HepG2 (cell line): Measurements from ENCODE around the gene SH3PXD2A. TPM values are rescaled to one million over a fixed set of nuclear protein-coding genes. Genes with fewer than 3 reads are reported as not detected.

Experiments used
- MEF2D ChIP-seq: sonication (generic); formaldehyde crosslinking; IDR thresholded peaks from 2 replicates; pipeline ENCODE4 v1.5.1; 2020; ENCODE audit warnings: mild to moderate bottlenecking, missing genetic modification reagents
- MXI1 ChIP-seq: IDR thresholded peaks from 3 replicates; pipeline ENCODE4 v1.6.1; 2012; ENCODE audit warnings: low read depth, low read length, inconsistent platforms, borderline replicate concordance
- NFE2 ChIP-seq: sonication (generic); formaldehyde crosslinking; IDR thresholded peaks from 2 replicates; pipeline ENCODE4 v1.4.0; 2020; ENCODE audit warnings: missing genetic modification reagents
- PLSCR1 ChIP-seq: sonication (generic); formaldehyde crosslinking; IDR thresholded peaks from 2 replicates; pipeline ENCODE4 v1.5.0; 2020; ENCODE audit warnings: missing genetic modification reagents, mild to moderate bottlenecking, borderline replicate concordance
- SP1 ChIP-seq, 2 experiments: fragments of 450-650 bp in 1 of 2; sonication (generic) in 1 of 2; formaldehyde crosslinking in 1 of 2; IDR thresholded peaks; 2 replicates each; pipeline versions ENCODE4 v1.4.0 to v1.6.1; 2016 to 2020; ENCODE audit warnings: missing genetic modification reagents in 1 of 2
- ZBED4 ChIP-seq: sonication (generic); formaldehyde crosslinking; IDR thresholded peaks from 2 replicates; pipeline ENCODE4 v1.4.0; 2020; ENCODE audit warnings: missing genetic modification reagents, borderline replicate concordance
- ZIK1 ChIP-seq: sonication (generic); formaldehyde crosslinking; IDR thresholded peaks from 2 replicates; pipeline ENCODE4 v1.5.0; 2020; ENCODE audit warnings: mild to moderate bottlenecking, low read depth, missing genetic modification reagents, borderline replicate concordance
- ZNF383 ChIP-seq: sonication (generic); formaldehyde crosslinking; IDR thresholded peaks from 2 replicates; pipeline ENCODE4 v1.4.0; 2020; ENCODE audit warnings: missing genetic modification reagents, mild to moderate bottlenecking, borderline replicate concordance
- ZNF660 ChIP-seq: sonication (generic); formaldehyde crosslinking; IDR thresholded peaks from 2 replicates; pipeline ENCODE4 v1.5.1; 2020; ENCODE audit warnings: mild to moderate bottlenecking, low read depth, missing genetic modification reagents, borderline replicate concordance
- polyA plus RNA-seq, 8 experiments: library from polyadenylated mRNA; depleted of rRNA in 3 of 8; stranded (reverse) in 7 of 8; unstranded in 1 of 8; fragments of >200 nt; fragmentation: Illumina TruSeq in 4 of 8; extraction: Trizol in 4 of 8; gene quantifications; 2 replicates each; pipeline versions ENCODE4 v1.2.1 to v1.2.3, GENCODE V29; 2011 to 2016; ENCODE audit warnings: low read depth in 4 of 8, missing spikeins in 1 of 8, mixed read lengths in 1 of 8; ENCODE audit not compliant: insufficient read depth in 1 of 8
- total RNA-seq, 5 experiments: library from RNA; depleted of rRNA; stranded (reverse); fragments of >200 nt; fragmentation: Illumina TruSeq; extraction: Trizol; gene quantifications; 2 replicates each; pipeline ENCODE4 v1.2.3, GENCODE V29; 2016; ENCODE audit warnings: low read depth in 1 of 5
- TF ChIP-seq, protein P1 (sequence below): sonication (generic); formaldehyde crosslinking; IDR thresholded peaks from 2 replicates; pipeline ENCODE4 v1.5.0; 2020; ENCODE audit warnings: mild to moderate bottlenecking, missing genetic modification reagents, borderline replicate concordance
- TF ChIP-seq, protein P2 (sequence below), 2 experiments: IDR thresholded peaks; 2 replicates each; pipeline ENCODE4 v1.6.1; 2011 to 2012; ENCODE audit warnings: low read length in 2 of 2, borderline replicate concordance in 1 of 2, low read depth in 1 of 2, mild to moderate bottlenecking in 1 of 2, moderate library complexity in 1 of 2

SH3PXD2A gene
- total and polyA plus RNA-seq, 2 of the 13 experiments (the other 11 are each of a cell fraction or from before 2014, with no cell fraction given), result 11.1 to 11.3 TPM

DNA sequence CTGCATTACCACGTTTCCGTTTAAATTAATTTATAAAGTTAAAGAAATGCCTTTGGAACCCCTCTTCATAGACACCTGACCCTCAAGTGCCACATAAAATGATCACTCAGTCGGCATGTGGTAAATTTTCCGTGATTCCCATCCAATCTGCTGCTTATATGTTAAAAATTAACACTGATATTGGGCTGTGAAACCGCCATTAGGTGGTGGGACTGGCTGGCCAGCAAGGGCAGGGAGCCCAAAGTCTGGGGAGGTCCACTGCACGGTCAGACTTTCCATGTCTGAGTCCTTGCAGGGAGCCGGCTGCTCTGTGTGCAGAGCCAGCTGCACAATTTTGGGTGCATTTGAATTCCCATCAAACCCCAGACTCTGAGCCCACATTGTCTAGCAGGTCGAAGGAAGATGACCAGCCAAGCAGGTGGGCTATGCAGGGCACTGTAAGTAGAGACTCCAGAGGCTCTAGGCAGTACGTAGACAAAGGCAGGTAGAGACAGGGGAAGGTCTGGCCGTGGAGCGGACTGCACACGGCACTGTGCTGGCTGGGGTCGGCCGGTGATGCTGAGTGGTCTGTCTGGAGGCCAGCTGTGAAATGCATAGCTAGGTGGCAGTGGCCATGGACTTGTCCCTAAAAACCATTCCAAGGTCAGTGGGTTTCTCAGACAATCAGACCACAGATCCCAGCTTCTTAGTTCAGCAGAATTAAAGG lies 122.9 kb downstream of the SH3PXD2A start (continued):
- TF ChIP-seq, protein P1, sequence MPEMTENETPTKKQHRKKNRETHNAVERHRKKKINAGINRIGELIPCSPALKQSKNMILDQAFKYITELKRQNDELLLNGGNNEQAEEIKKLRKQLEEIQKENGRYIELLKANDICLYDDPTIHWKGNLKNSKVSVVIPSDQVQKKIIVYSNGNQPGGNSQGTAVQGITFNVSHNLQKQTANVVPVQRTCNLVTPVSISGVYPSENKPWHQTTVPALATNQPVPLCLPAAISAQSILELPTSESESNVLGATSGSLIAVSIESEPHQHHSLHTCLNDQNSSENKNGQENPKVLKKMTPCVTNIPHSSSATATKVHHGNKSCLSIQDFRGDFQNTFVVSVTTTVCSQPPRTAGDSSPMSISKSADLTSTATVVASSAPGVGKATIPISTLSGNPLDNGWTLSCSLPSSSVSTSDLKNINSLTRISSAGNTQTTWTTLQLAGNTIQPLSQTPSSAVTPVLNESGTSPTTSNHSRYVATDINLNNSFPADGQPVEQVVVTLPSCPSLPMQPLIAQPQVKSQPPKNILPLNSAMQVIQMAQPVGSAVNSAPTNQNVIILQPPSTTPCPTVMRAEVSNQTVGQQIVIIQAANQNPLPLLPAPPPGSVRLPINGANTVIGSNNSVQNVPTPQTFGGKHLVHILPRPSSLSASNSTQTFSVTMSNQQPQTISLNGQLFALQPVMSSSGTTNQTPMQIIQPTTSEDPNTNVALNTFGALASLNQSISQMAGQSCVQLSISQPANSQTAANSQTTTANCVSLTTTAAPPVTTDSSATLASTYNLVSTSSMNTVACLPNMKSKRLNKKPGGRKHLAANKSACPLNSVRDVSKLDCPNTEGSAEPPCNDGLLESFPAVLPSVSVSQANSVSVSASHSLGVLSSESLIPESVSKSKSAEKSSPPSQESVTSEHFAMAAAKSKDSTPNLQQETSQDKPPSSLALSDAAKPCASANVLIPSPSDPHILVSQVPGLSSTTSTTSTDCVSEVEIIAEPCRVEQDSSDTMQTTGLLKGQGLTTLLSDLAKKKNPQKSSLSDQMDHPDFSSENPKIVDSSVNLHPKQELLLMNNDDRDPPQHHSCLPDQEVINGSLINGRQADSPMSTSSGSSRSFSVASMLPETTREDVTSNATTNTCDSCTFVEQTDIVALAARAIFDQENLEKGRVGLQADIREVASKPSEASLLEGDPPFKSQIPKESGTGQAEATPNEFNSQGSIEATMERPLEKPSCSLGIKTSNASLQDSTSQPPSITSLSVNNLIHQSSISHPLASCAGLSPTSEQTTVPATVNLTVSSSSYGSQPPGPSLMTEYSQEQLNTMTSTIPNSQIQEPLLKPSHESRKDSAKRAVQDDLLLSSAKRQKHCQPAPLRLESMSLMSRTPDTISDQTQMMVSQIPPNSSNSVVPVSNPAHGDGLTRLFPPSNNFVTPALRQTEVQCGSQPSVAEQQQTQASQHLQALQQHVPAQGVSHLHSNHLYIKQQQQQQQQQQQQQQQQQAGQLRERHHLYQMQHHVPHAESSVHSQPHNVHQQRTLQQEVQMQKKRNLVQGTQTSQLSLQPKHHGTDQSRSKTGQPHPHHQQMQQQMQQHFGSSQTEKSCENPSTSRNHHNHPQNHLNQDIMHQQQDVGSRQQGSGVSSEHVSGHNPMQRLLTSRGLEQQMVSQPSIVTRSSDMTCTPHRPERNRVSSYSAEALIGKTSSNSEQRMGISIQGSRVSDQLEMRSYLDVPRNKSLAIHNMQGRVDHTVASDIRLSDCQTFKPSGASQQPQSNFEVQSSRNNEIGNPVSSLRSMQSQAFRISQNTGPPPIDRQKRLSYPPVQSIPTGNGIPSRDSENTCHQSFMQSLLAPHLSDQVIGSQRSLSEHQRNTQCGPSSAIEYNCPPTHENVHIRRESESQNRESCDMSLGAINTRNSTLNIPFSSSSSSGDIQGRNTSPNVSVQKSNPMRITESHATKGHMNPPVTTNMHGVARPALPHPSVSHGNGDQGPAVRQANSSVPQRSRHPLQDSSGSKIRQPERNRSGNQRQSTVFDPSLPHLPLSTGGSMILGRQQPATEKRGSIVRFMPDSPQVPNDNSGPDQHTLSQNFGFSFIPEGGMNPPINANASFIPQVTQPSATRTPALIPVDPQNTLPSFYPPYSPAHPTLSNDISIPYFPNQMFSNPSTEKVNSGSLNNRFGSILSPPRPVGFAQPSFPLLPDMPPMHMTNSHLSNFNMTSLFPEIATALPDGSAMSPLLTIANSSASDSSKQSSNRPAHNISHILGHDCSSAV, result no peak
- TF ChIP-seq ZNF383 (CRISPR knock-in tag), result no peak
- TF ChIP-seq ZBED4 (CRISPR knock-in tag), result no peak
- no peak for TF ChIP-seq ZNF660 (CRISPR knock-in tag)
- TF ChIP-seq MXI1, result no peak
- no peak for TF ChIP-seq SP1 (IDR thresholded peaks at IDR 0.05)
- no peak for TF ChIP-seq SP1 (CRISPR knock-in tag; IDR thresholded peaks at IDR 0.05)
- no peak for TF ChIP-seq NFE2 (CRISPR knock-in tag)
- TF ChIP-seq, protein P2, sequence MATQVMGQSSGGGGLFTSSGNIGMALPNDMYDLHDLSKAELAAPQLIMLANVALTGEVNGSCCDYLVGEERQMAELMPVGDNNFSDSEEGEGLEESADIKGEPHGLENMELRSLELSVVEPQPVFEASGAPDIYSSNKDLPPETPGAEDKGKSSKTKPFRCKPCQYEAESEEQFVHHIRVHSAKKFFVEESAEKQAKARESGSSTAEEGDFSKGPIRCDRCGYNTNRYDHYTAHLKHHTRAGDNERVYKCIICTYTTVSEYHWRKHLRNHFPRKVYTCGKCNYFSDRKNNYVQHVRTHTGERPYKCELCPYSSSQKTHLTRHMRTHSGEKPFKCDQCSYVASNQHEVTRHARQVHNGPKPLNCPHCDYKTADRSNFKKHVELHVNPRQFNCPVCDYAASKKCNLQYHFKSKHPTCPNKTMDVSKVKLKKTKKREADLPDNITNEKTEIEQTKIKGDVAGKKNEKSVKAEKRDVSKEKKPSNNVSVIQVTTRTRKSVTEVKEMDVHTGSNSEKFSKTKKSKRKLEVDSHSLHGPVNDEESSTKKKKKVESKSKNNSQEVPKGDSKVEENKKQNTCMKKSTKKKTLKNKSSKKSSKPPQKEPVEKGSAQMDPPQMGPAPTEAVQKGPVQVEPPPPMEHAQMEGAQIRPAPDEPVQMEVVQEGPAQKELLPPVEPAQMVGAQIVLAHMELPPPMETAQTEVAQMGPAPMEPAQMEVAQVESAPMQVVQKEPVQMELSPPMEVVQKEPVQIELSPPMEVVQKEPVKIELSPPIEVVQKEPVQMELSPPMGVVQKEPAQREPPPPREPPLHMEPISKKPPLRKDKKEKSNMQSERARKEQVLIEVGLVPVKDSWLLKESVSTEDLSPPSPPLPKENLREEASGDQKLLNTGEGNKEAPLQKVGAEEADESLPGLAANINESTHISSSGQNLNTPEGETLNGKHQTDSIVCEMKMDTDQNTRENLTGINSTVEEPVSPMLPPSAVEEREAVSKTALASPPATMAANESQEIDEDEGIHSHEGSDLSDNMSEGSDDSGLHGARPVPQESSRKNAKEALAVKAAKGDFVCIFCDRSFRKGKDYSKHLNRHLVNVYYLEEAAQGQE (IDR thresholded peaks at IDR 0.05; ENCODE audit: borderline replicate concordance in 1 of 2, low read depth in 1 of 2, low read length in 2 of 2), result no peak
- no peak for TF ChIP-seq PLSCR1 (CRISPR knock-in tag)
- no peak for TF ChIP-seq ZIK1 (CRISPR knock-in tag)
- no peak for TF ChIP-seq MEF2D (CRISPR knock-in tag)
